ENCODE results near the gene PAK2.

The PAK2 gene

GRCh38 chr3:196697270-196697669 is 42.4 kb upstream of the PAK2 start:
- H3K4me3 ChIP-seq (ENCODE audit: low read depth, low read length): no peak overlapping the region
- no peak for TF ChIP-seq CTCF (IDR thresholded peaks at IDR 0.05; ENCODE audit: control insufficient read depth, extremely low read depth, insufficient read depth)
- DNase-seq (ENCODE audit: low read depth): no peak

GRCh38 chr3:196699749-196700148 is 39.9 kb upstream of the PAK2 start:
- H3K4me3 ChIP-seq (ENCODE audit: low read depth, low read length): no peak overlapping the region
- DNase-seq (ENCODE audit: low read depth): no peak
- no peak for TF ChIP-seq CTCF (IDR thresholded peaks at IDR 0.05; ENCODE audit: control insufficient read depth, extremely low read depth, insufficient read depth)

GRCh38 chr3:196700801-196701200 is 38.9 kb upstream of the PAK2 start:
- DNase-seq (ENCODE audit: low read depth): no peak
- no peak for TF ChIP-seq CTCF (IDR thresholded peaks at IDR 0.05; ENCODE audit: control insufficient read depth, extremely low read depth, insufficient read depth)
- H3K4me3 ChIP-seq (ENCODE audit: low read depth, low read length): no peak overlapping the region

- no peak for TF ChIP-seq CTCF (IDR thresholded peaks at IDR 0.05; ENCODE audit: control insufficient read depth, extremely low read depth, insufficient read depth)
- H3K4me3 ChIP-seq (ENCODE audit: low read depth, low read length): no peak overlapping the region
- no peak for DNase-seq (ENCODE audit: low read depth)
Measured at GRCh38 chr3:196706327-196706726, 33.3 kb upstream of the PAK2 start.

GRCh38 chr3:196706731-196707130 is 32.9 kb upstream of the PAK2 start:
- TF ChIP-seq CTCF (IDR thresholded peaks at IDR 0.05; ENCODE audit: control insufficient read depth, extremely low read depth, insufficient read depth): no peak
- H3K4me3 ChIP-seq (ENCODE audit: low read depth, low read length): no peak overlapping the region

GRCh38 chr3:196707566-196707965 is 32.1 kb upstream of the PAK2 start:
- H3K4me3 ChIP-seq (ENCODE audit: low read depth, low read length): no peak overlapping the region
- DNase-seq (ENCODE audit: low read depth): no peak
- TF ChIP-seq CTCF (IDR thresholded peaks at IDR 0.05; ENCODE audit: control insufficient read depth, extremely low read depth, insufficient read depth): no peak

More at GRCh38 chr3:196706731-196707130, 32.9 kb upstream of the PAK2 start:
- DNase-seq (ENCODE audit: low read depth): no peak

GRCh38 chr3:196708467-196708866 is 31.2 kb upstream of the PAK2 start:
- no peak for DNase-seq (ENCODE audit: low read depth)
- TF ChIP-seq CTCF (IDR thresholded peaks at IDR 0.05; ENCODE audit: control insufficient read depth, extremely low read depth, insufficient read depth): no peak

More at GRCh38 chr3:196708467-196708866, 31.2 kb upstream of the PAK2 start:
- H3K4me3 ChIP-seq (ENCODE audit: low read depth, low read length): no peak overlapping the region
